Neural progenitor cell (in vitro differentiated cells): ENCODE measurements around the gene SPATA6L.

Source experiments
- CTCF ChIP-seq: fragments of 200-600 bp; sonication (generic); IDR thresholded peaks from 2 replicates; pipeline ENCODE4 v1.5.1; 2017; ENCODE audit warnings: antibody characterized with exemption, mild to moderate bottlenecking
- EZH2 ChIP-seq: fragments of 200-600 bp; sonication (generic); IDR thresholded peaks from 2 replicates; pipeline ENCODE4 v1.6.1; 2017; ENCODE audit warnings: antibody characterized with exemption, mild to moderate bottlenecking, moderate library complexity
- EZH2phosphoT487 ChIP-seq: fragments of 200-600 bp; sonication (generic); IDR thresholded peaks from 2 replicates; pipeline ENCODE4 v1.6.1; 2017; ENCODE audit warnings: antibody characterized with exemption

DNA sequence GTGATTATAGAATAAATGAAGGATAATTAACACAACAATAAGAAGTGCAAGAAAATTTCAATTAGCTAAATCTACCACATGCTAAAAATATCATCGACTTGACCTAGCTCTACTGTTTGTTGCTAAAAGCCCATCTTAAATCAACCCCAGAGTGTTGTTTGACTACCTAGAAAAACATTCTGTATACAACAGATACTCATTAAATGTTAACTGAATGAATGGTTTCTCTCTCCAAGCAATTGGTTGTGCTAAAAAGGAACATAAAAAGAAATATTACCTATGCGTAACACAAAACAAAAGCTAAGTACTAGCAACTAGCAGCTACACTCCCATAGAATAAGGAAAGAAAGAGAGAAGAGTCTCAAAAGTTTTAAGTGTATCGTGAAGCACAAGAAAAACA, 9.7 kb downstream of the SPATA6L start:
- TF ChIP-seq CTCF (no peak), EZH2phosphoT487 (no peak), EZH2 (no peak)
